ENCODE data around the gene PHAF1. TPM values are rescaled to one million over a fixed set of nuclear protein-coding genes. Genes with fewer than 3 reads are reported as not detected.

PHAF1 gene
- total and polyA plus RNA-seq, 2 of the 8 experiments (the other 6 are each of a cell fraction or from before 2014, with no cell fraction given): 18.6 to 26.4 TPM

GRCh38 chr16:67146523-67147357 is 37.0 kb downstream of the PHAF1 start:
- H3K79me2 ChIP-seq (ENCODE audit: control insufficient read depth in 1 of 2, insufficient read depth in 2 of 2, low read length in 2 of 2): no peaks in the 10 kb centered on the region
- no peak overlapping the region for H4K91ac ChIP-seq (replicated peaks; ENCODE audit: insufficient read length, low read length)
- H2BK120ac ChIP-seq (replicated peaks; ENCODE audit: low read depth, low read length): no peak overlapping the region
- no peak overlapping the region for H3K9ac ChIP-seq (replicated peaks in 1 of 4; ENCODE audit: extremely low read depth in 1 of 4, low read depth in 3 of 4, low read length in 3 of 4)
- POLR2A ChIA-PET (ENCODE audit: partially characterized antibody): no interaction called here
- H4K8ac ChIP-seq (ENCODE audit: extremely low read depth, insufficient read depth, low read length): no peak overlapping the region
- H3K4me2 ChIP-seq (ENCODE audit: insufficient read depth in 1 of 2, low read depth in 2 of 2, low read length in 2 of 2): no peak overlapping the region
- no peaks in the 10 kb centered on the region; a peak in 1 of 4 replicates for H3K9me3 ChIP-seq (ENCODE audit: insufficient read depth in 2 of 2, low read depth in 1 of 2, low read length in 1 of 2)
- H3K4ac ChIP-seq (replicated peaks; ENCODE audit: insufficient read length, low read depth, low read length): no peak overlapping the region
- CTCF ChIA-PET (ENCODE audit: partially characterized antibody): interaction anchor here (0.6 to 3.1 kb wide), 4 partner anchors 8 to 129 kb away, joined by 3 to 12 read pairs (median 4); no protein-coding TSS in a partner anchor
- FAIRE-seq (no peak), DNase-seq (ENCODE audit: low read depth in 1 of 2, low spot score in 2 of 2) (no peak)
- no peak overlapping the region for H2BK5ac ChIP-seq (ENCODE audit: low read depth, low read length)
- H2AFZ ChIP-seq (ENCODE audit: low read length): no peak overlapping the region
- 0 out of 4 replicates have a peak, but pooled peaks of 1 of the 2 experiments have one; percentile 12 for TF ChIP-seq RAD21 (IDR thresholded peaks at IDR 0.05 in 1 of 2, conservative IDR thresholded peaks at IDR 0.05 in 1 of 2; ENCODE audit: low read depth in 2 of 2, low read length in 2 of 2)
- no peak for TF ChIP-seq E2F6 (IDR thresholded peaks at IDR 0.05)
- H3K23ac ChIP-seq (ENCODE audit: insufficient read length): no peak overlapping the region
- H3K79me1 ChIP-seq (ENCODE audit: low read depth, low read length): no peaks in the 10 kb centered on the region
- no peak overlapping the region for H3K27ac ChIP-seq (ENCODE audit: low read depth, low read length)
- no peak overlapping the region for H2BK20ac ChIP-seq (ENCODE audit: low read length)
- H3K23me2 ChIP-seq (ENCODE audit: low read depth, low read length): peaks cover 13% of the 10 kb centered on the region; the same call in 1 of the 2 replicates
- peaks cover 11 to 35% (median 26%) of the 10 kb centered on the region in 4 experiments; a peak in 6 of 8 replicates for H3K36me3 ChIP-seq (ENCODE audit: control insufficient read depth in 2 of 4, insufficient read depth in 4 of 4, low read length in 3 of 4)
- no peak overlapping the region for H2AK5ac ChIP-seq (ENCODE audit: low read depth, low read length)
- H3K4me3 ChIP-seq (ENCODE audit: extremely low read depth in 1 of 4, insufficient read depth in 2 of 4, low read depth in 3 of 4, low read length in 4 of 4): no peak overlapping the region
- H3K4me1 ChIP-seq (replicated peaks in 1 of 4; ENCODE audit: control insufficient read depth in 3 of 4, insufficient read depth in 4 of 4, low read length in 3 of 4): peaks cover 0 to 10% (median 8%) of the 10 kb centered on the region in 4 experiments; a peak in 5 of 7 replicates
- no peak overlapping the region for H3K56ac ChIP-seq (replicated peaks; ENCODE audit: insufficient read length, low read depth, low read length)
- no peak overlapping the region for H2BK12ac ChIP-seq (ENCODE audit: low read depth, low read length)
- H3K18ac ChIP-seq (ENCODE audit: extremely low read depth, low read length): no peak overlapping the region
- H4K20me1 ChIP-seq (replicated peaks in 1 of 2; ENCODE audit: control insufficient read depth in 1 of 2, insufficient read depth in 2 of 2, low read length in 2 of 2): peaks cover 3 to 20% of the 10 kb centered on the region in 2 experiments
- H3K27me3 ChIP-seq (replicated peaks in 1 of 4; ENCODE audit: control insufficient read depth in 3 of 4, extremely low read depth in 1 of 4, insufficient read depth in 3 of 4, low read length in 3 of 4): peaks cover 3 to 16% (median 8%) of the 10 kb centered on the region in 4 experiments
- WGBS, 2 experiments (ENCODE audit: extremely low coverage in 1 of 2, insufficient coverage in 1 of 2, insufficient read length in 1 of 2, insufficient replicate concordance in 2 of 2, low coverage in 1 of 2, low lambda C conversion rate in 2 of 2, missing lambda C conversion rate in 1 of 2): 92% methylated on average over 7 of the region's 7 CpGs; no CpG with 5 or more reads in 1 of the 2 experiments
- no peak overlapping the region for H2BK15ac ChIP-seq (ENCODE audit: low read length)
- no peak overlapping the region for H3K14ac ChIP-seq (ENCODE audit: insufficient read length)
- H4K5ac ChIP-seq (ENCODE audit: insufficient read length, low read depth, low read length): no peak overlapping the region

Data from H1 (cell line).